Measurements from ENCODE around the gene MRPS25. TPM values are rescaled to one million over a fixed set of nuclear protein-coding genes. Genes with fewer than 3 reads are reported as not detected.

Gene MRPS25
- polyA plus RNA-seq, 2 of the 4 experiments (the other 2 are of a cell fraction): 42.0 to 78.4 TPM

GRCh38 chr3:15011174-15011573 is 53.9 kb downstream of the MRPS25 start:
- TF ChIP-seq SMC3 (IDR thresholded peaks at IDR 0.05): no peak
- TF ChIP-seq BCL3 (IDR thresholded peaks at IDR 0.05): no peak
- TF ChIP-seq RNF2 (IDR thresholded peaks at IDR 0.05; ENCODE audit: borderline replicate concordance, low read depth): no peak
- no peak for TF ChIP-seq PBX3 (IDR thresholded peaks at IDR 0.05)
- no peak for TF ChIP-seq GATA3 (IDR thresholded peaks at IDR 0.05; ENCODE audit: borderline replicate concordance)
- H3K4me3 ChIP-seq: no peak overlapping the region
- DNase-seq (ENCODE audit: low read depth in 1 of 2, low spot score in 1 of 2) (no peak), FAIRE-seq (no peak), ATAC-seq (no peak; a peak in 1 of 6 replicates)
- ChIA-PET POLR2A (interaction anchor here (1.2 kb wide), 1 partner anchor 54 kb away, joined by 5 read pairs; the partner anchor contains the start of gene MRPS25), CTCF (interaction anchor here (0.8 to 1.0 kb wide), 2 partner anchors 31 to 97 kb away, joined by 3 read pairs; no protein-coding TSS in a partner anchor)
- WGBS (ENCODE audit: missing lambda C conversion rate): 95% methylated on average over 5 of the region's 5 CpGs
- H3K27ac ChIP-seq: no peak overlapping the region
- no peaks in the 10 kb centered on the region for H3K4me1 ChIP-seq
- H3K4me2 ChIP-seq: no peak overlapping the region
- no peaks in the 10 kb centered on the region for H3K9me3 ChIP-seq

GRCh38 chr3:15010664-15011063 is 54.5 kb downstream of the MRPS25 start:
- DNase-seq (ENCODE audit: low read depth in 1 of 2, low spot score in 1 of 2): no peak
- 94% methylated on average over 1 of the region's 1 CpG for WGBS (ENCODE audit: missing lambda C conversion rate)
- TF ChIP-seq TP53 (CRISPR knock-in tag; IDR thresholded peaks at IDR 0.05): no peak
- TF ChIP-seq ATOH8 (CRISPR knock-in tag; IDR thresholded peaks at IDR 0.05; ENCODE audit: low read depth): no peak
- TF ChIP-seq KDM1A (IDR thresholded peaks at IDR 0.05; ENCODE audit: low read depth): no peak
- TF ChIP-seq ZFP36 (IDR thresholded peaks at IDR 0.05; ENCODE audit: borderline replicate concordance, partially characterized antibody): no peak
- TF ChIP-seq KDM5A (IDR thresholded peaks at IDR 0.05): no peak
- no peak for TF ChIP-seq E2F6 (IDR thresholded peaks at IDR 0.05; ENCODE audit: borderline replicate concordance, low read depth)
- no peak for TF ChIP-seq CHD2 (IDR thresholded peaks at IDR 0.05; ENCODE audit: low read length, partially characterized antibody)
- no peak for TF ChIP-seq BHLHE40 (IDR thresholded peaks at IDR 0.05; ENCODE audit: low read depth, low read length)
- TF ChIP-seq EHMT2 (IDR thresholded peaks at IDR 0.05; ENCODE audit: low read depth): no peak
- TF ChIP-seq HOXA7 (CRISPR knock-in tag; IDR thresholded peaks at IDR 0.05): no peak
- no peak for TF ChIP-seq RARB (CRISPR knock-in tag; IDR thresholded peaks at IDR 0.05)
- no peak for TF ChIP-seq CEBPB (IDR thresholded peaks at IDR 0.05)
- TF ChIP-seq JUNB (IDR thresholded peaks at IDR 0.05): no peak
- no peak for TF ChIP-seq ESRRA (IDR thresholded peaks at IDR 0.05; ENCODE audit: borderline replicate concordance, low read length)
- no peak for TF ChIP-seq POLR2AphosphoS2 (conservative IDR thresholded peaks at IDR 0.05; ENCODE audit: low read length)
- no peak for TF ChIP-seq POLR2A (IDR thresholded peaks at IDR 0.05; ENCODE audit: low read length)
- no peak for TF ChIP-seq HEYL (CRISPR knock-in tag; IDR thresholded peaks at IDR 0.05)
- TF ChIP-seq HMGXB4 (CRISPR knock-in tag; IDR thresholded peaks at IDR 0.05; ENCODE audit: borderline replicate concordance): no peak
- TF ChIP-seq RFX5 (IDR thresholded peaks at IDR 0.05): no peak
- no peak for TF ChIP-seq ZC3H11A (IDR thresholded peaks at IDR 0.05)
- FAIRE-seq: no peak
- POLR2A ChIA-PET: interaction anchor here (1.2 kb wide), 1 partner anchor 54 kb away, joined by 5 read pairs; the partner anchor contains the start of gene MRPS25
- H3K9me3 ChIP-seq: no peaks in the 10 kb centered on the region
- CTCF ChIA-PET: interaction anchor here (0.6 to 1.0 kb wide), 4 partner anchors 13 to 394 kb away, joined by 3 read pairs; no protein-coding TSS in a partner anchor
- no peak overlapping the region for H3K27ac ChIP-seq
- no peak overlapping the region for H3K4me3 ChIP-seq
- no peak for ATAC-seq
- no peak overlapping the region for H3K4me2 ChIP-seq
- no peaks in the 10 kb centered on the region for H3K4me1 ChIP-seq
